NCI-H748 treated with DMSO at 0.1 percent for 48 hours (cell line): ENCODE measurements around the gene DBT.

Experiments
- DNase-seq: peaks from one replicate; lab custom pipeline; 2025; lab: John Stamatoyannopoulos, UW

Gene DBT

GRCh38 chr1:100188617-100189016, 61.0 kb downstream of the DBT start:
- no peak for DNase-seq

GRCh38 chr1:100187912-100188311, 61.7 kb downstream of the DBT start:
- no peak for DNase-seq

- no peak for DNase-seq
Measured at GRCh38 chr1:100184536-100184935, 65.1 kb downstream of the DBT start.

GRCh38 chr1:100183370-100183769, 66.3 kb downstream of the DBT start:
- no peak for DNase-seq

- no peak for DNase-seq
Measured at GRCh38 chr1:100178091-100178490, 71.5 kb downstream of the DBT start, which contains the start of gene LRRC39. Gene LRRC39 (minus strand): TSS chr1:100178256. CDS start chr1:100168516, 9,740 bp downstream.

- no peak for DNase-seq
Measured at GRCh38 chr1:100177295-100178041, 72.2 kb downstream of the DBT start.

- no peak for DNase-seq
Measured at GRCh38 chr1:100168051-100168450, 81.6 kb downstream of the DBT start.

GRCh38 chr1:100164702-100165101, 84.9 kb downstream of the DBT start:
- no peak for DNase-seq

- no peak for DNase-seq
Measured at GRCh38 chr1:100164216-100164615, 85.4 kb downstream of the DBT start.

GRCh38 chr1:100162881-100163280, 86.8 kb downstream of the DBT start:
- DNase-seq = no peak

- DNase-seq = no peak
Measured at GRCh38 chr1:100152271-100152670, 97.4 kb downstream of the DBT start.

GRCh38 chr1:100151679-100152078, 98.0 kb downstream of the DBT start:
- no peak for DNase-seq

GRCh38 chr1:100147875-100148274, 101.8 kb downstream of the DBT start:
- DNase-seq = no peak

GRCh38 chr1:100146958-100147357, 102.7 kb downstream of the DBT start:
- DNase-seq = no peak

GRCh38 chr1:100145116-100145515, 104.5 kb downstream of the DBT start:
- DNase-seq = no peak

GRCh38 chr1:100142343-100142742, 107.3 kb downstream of the DBT start:
- DNase-seq = no peak

- no peak for DNase-seq
Measured at GRCh38 chr1:100141192-100141591, 108.4 kb downstream of the DBT start.

GRCh38 chr1:100137602-100138001, 112.0 kb downstream of the DBT start:
- no peak for DNase-seq
